Endothelial cell of umbilical vein (primary cell): Measurements from ENCODE around the gene NMD3.

Source experiments
- CTCF ChIP-seq, 2 donors: IDR thresholded peaks; 1 replicate in 1 of 2; 2 replicates in 1 of 2; pipeline ENCODE4 v1.5.1; 2011; ENCODE audit warnings: low read length in 2 of 2, mild to moderate bottlenecking in 2 of 2, moderate library complexity in 2 of 2, control low read depth in 1 of 2, inconsistent platforms in 1 of 2, low read depth in 1 of 2; ENCODE audit not compliant: insufficient read depth in 1 of 2; ENCODE audit errors: extremely low read depth in 1 of 2
- EZH2 ChIP-seq: IDR thresholded peaks from 2 replicates; pipeline ENCODE4 v1.6.1; 2012; ENCODE audit warnings: borderline replicate concordance, low read depth, mild to moderate bottlenecking, moderate library complexity, low read length, inconsistent platforms; ENCODE audit not compliant: severe bottlenecking
- JUN ChIP-seq: IDR thresholded peaks from 2 replicates; pipeline ENCODE4 v1.6.1; 2011; ENCODE audit warnings: borderline replicate concordance, low read depth; ENCODE audit not compliant: insufficient read length, insufficient read depth
- POLR2A ChIP-seq: IDR thresholded peaks from 2 replicates; pipeline ENCODE4 v1.6.1; 2012; ENCODE audit warnings: low read depth, mild to moderate bottlenecking, control low read depth, low read length
- POLR2AphosphoS5 ChIP-seq: IDR thresholded peaks from 2 replicates; pipeline ENCODE4 v1.6.1; 2012; ENCODE audit warnings: low read depth, mild to moderate bottlenecking, control low read depth, low read length, moderate library complexity; ENCODE audit not compliant: insufficient read depth

GRCh38 chr3:161231861-161232260 is 10.8 kb downstream of the NMD3 start:
- TF ChIP-seq JUN, result no peak
- no peak for TF ChIP-seq CTCF (IDR thresholded peaks at IDR 0.05; ENCODE audit: extremely low read depth in 1 of 2, insufficient read depth in 1 of 2, low read depth in 1 of 2, low read length in 2 of 2)
- no peak for TF ChIP-seq EZH2
- TF ChIP-seq POLR2AphosphoS5, result no peak
- TF ChIP-seq POLR2A, result no peak
